Cardiac muscle cell (in vitro differentiated cells and primary cell): ENCODE data around the gene ZBTB7B. TPM values are rescaled to one million over a fixed set of nuclear protein-coding genes. Genes with fewer than 3 reads are reported as not detected.

Experiments
- DNase-seq, 2 donors: peaks; one replicate each; pipeline versions ENCODE4 v3.0.0 to v3.0.0-alpha.2; 2010 to 2017; ENCODE audit warnings: low read depth in 1 of 2, low spot score in 1 of 2
- H3K27ac ChIP-seq: fragments of 200-600 bp; sonication (generic); 2 replicates; pipeline ENCODE4 v1.5.1; 2016
- H3K27me3 ChIP-seq: fragments of 200-600 bp; sonication (generic); 2 replicates; pipeline ENCODE4 v1.6.0; 2016; ENCODE audit warnings: control low read depth
- H3K36me3 ChIP-seq: fragments of 200-600 bp; sonication (generic); 2 replicates; pipeline ENCODE4 v1.5.1; 2016; ENCODE audit warnings: control low read depth
- H3K4me1 ChIP-seq: fragments of 200-600 bp; sonication (generic); 2 replicates; pipeline ENCODE4 v1.8.1; 2017; ENCODE audit warnings: low read depth, mild to moderate bottlenecking, mixed run types
- H3K4me3 ChIP-seq: fragments of 200-600 bp; sonication (generic); 2 replicates; pipeline ENCODE4 v1.5.1; 2016; ENCODE audit warnings: mild to moderate bottlenecking
- H3K9me3 ChIP-seq: fragments of 200-600 bp; sonication (generic); 2 replicates; pipeline ENCODE4 v1.5.1; 2017; ENCODE audit warnings: low read depth, mild to moderate bottlenecking, control low read depth
- polyA plus RNA-seq: library from polyadenylated mRNA; unstranded; fragments of >200 nt; fragmentation: Nextera tagmentation; extraction: Ambion mirVana; gene quantifications from 2 replicates; pipeline ENCODE4 v1.2.1, GENCODE V29; 2016
- total RNA-seq: library from RNA; depleted of rRNA; stranded (reverse); fragments of >200 nt; gene quantifications from 2 replicates; pipeline ENCODE4 v1.2.3, GENCODE V29; 2016
- TF ChIP-seq, protein P1 (sequence below): IDR thresholded peaks from 2 replicates; pipeline ENCODE4 v1.5.1; 2012; ENCODE audit warnings: low read depth, mild to moderate bottlenecking, low read length

Gene ZBTB7B
- total and polyA plus RNA-seq, 2 experiments from 2014 or later, result 4.7 to 25.6 TPM

DNA sequence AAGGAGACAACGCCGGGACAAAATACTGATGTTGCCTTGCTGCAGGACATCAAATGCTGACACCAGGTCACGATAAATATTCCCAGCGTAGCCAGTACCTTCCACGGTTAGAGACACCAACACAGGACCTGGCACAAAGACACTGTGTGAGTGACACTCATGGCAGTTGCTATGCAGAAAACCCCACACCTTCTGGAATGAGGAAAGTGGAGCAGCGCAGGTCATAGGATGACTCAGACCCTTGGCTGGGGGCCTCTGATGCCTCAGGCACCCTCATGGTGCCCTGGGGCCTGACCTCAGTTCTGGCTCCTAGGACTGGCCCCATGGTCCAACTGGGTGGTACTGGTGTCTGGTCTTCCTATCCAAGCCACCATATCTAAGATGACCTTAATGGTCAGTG, 24.0 kb downstream of the ZBTB7B start:
- H3K9me3 ChIP-seq, result no peaks in the 10 kb centered on the region
- no peaks in the 10 kb centered on the region for H3K27me3 ChIP-seq
- peaks cover 7% of the 10 kb centered on the region for H3K4me1 ChIP-seq
- TF ChIP-seq, protein P1, sequence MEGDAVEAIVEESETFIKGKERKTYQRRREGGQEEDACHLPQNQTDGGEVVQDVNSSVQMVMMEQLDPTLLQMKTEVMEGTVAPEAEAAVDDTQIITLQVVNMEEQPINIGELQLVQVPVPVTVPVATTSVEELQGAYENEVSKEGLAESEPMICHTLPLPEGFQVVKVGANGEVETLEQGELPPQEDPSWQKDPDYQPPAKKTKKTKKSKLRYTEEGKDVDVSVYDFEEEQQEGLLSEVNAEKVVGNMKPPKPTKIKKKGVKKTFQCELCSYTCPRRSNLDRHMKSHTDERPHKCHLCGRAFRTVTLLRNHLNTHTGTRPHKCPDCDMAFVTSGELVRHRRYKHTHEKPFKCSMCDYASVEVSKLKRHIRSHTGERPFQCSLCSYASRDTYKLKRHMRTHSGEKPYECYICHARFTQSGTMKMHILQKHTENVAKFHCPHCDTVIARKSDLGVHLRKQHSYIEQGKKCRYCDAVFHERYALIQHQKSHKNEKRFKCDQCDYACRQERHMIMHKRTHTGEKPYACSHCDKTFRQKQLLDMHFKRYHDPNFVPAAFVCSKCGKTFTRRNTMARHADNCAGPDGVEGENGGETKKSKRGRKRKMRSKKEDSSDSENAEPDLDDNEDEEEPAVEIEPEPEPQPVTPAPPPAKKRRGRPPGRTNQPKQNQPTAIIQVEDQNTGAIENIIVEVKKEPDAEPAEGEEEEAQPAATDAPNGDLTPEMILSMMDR, result no peak
- no peak overlapping the region for H3K27ac ChIP-seq
- H3K4me3 ChIP-seq, result no peak overlapping the region
- no peaks in the 10 kb centered on the region for H3K36me3 ChIP-seq
- DNase-seq, result no peak

DNA sequence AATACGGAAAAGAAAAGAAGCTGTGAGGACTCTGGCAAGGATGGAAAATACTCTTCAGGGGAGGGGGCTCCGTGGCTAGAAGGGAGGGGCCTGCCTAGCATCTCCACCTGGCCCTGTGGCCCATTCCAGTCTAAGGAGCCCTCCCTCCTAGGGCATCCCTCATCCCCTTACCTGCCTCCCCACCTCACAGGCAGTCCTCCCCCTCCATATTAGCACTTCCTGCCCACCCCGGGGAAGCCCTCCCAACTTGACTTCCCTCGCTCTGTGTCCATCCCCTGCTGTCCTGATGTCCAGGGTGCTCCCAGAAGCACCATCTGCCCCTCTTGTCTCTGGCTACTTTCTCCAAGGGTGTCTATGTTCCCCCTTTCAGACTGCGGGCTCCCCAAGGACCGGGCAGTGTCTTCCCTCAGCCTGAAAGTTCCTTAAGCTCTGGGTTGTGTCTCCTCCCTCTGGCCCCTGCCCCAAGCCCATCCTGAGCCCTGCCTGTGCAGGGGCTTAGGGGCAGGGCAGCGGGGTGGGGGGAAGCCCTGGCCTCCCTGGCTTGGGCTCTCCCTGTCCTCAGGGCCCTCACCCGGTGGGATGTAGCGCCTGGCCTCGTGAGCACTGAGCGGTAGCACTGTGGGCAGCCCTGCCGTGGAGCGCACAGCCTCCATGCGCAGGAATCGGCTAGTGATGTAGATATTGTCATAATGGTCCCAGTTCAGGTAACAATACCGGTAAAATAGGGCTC, 27.1 kb downstream of the ZBTB7B start:
- TF ChIP-seq, protein P1, result no peak
- no peaks in the 10 kb centered on the region for H3K36me3 ChIP-seq
- no peak overlapping the region for H3K27ac ChIP-seq
- H3K4me3 ChIP-seq, result no peak overlapping the region
- H3K4me1 ChIP-seq, result no peaks in the 10 kb centered on the region
- no peaks in the 10 kb centered on the region for H3K9me3 ChIP-seq
- DNase-seq, result no peak
- H3K27me3 ChIP-seq, result no peaks in the 10 kb centered on the region

DNA sequence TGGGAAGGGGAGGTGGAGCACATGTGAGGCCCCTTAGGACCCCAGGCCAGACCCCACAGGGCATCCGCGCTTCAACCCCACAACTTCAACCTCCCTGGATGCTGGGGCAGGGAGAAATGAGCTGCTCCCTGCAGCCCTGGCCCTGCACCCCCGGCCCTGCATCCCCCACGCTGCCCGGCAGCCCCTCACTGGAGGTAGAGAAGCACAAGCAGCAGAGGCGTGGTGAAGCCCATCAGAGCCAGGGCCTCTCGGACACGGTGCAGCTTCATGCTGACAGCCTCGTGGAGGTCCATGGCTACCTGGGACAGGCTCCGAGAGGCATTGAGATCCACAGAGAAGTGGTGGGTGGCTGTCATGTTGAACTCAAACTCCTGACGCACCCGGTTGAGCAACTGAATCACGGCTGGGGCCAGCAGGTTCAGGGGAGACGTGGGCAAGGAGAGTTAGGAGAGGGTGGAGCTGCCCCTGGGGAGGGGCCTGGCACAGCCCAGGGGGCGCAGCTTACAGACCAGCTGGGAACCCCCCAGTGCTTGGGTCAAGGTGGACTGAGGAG, 27.7 kb downstream of the ZBTB7B start:
- Histone ChIP-seq H3K36me3 (no peaks in the 10 kb centered on the region), H3K4me1 (no peaks in the 10 kb centered on the region), H3K4me3 (no peak overlapping the region), H3K27ac (no peak overlapping the region), H3K9me3 (no peaks in the 10 kb centered on the region), H3K27me3 (no peaks in the 10 kb centered on the region)
- TF ChIP-seq, protein P1, result no peak
- no peak for DNase-seq

- TF ChIP-seq, protein P1, result no peak
- H3K36me3 ChIP-seq, result no peaks in the 10 kb centered on the region
- no peak for DNase-seq
- no peaks in the 10 kb centered on the region for H3K4me1 ChIP-seq
- H3K27me3 ChIP-seq, result no peaks in the 10 kb centered on the region
- no peak overlapping the region for H3K4me3 ChIP-seq
- no peaks in the 10 kb centered on the region for H3K9me3 ChIP-seq
- no peak overlapping the region for H3K27ac ChIP-seq
These were observed 28.3 kb downstream of the ZBTB7B start for GRCh38 chr1:155030899-155031298.

DNA sequence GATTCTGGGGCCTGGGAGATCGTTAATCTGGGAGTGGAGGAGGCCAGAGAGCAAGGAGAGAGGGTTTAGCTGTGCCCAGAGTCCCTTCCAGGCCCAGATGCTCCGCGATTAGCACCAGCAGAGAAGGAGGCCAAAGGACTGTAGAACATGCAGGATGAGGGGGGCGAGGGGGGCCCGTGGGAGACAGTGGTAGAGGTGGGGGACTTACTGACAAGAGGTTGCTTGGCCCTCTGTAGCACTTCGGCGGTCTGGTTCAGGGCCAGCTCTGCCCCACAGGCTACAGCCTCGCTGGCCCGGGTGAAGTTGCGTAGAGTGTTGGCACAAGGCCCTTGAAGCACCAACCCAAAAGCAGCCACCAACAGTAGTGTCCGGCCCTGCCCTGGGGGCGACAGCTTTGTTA, 30.3 kb downstream of the ZBTB7B start:
- no peaks in the 10 kb centered on the region for H3K4me1 ChIP-seq
- no peak overlapping the region for H3K27ac ChIP-seq
- DNase-seq, result no peak
- TF ChIP-seq, protein P1, result no peak
- no peaks in the 10 kb centered on the region for H3K27me3 ChIP-seq
- H3K36me3 ChIP-seq, result no peaks in the 10 kb centered on the region
- no peak overlapping the region for H3K4me3 ChIP-seq
- H3K9me3 ChIP-seq, result no peaks in the 10 kb centered on the region
